ENCODE measurements around the gene RSPH9. TPM values are rescaled to one million over a fixed set of nuclear protein-coding genes. Genes with fewer than 3 reads are reported as not detected.

The RSPH9 gene
- total and polyA plus RNA-seq, 4 donors = under 0.01 to 0.19 (median 0.12) TPM

GRCh38 chr6:43677759-43678158 is 32.9 kb downstream of the RSPH9 start:
- H3K4me1 ChIP-seq (ENCODE audit: control insufficient read depth in 4 of 4, insufficient read depth in 4 of 4, low read length in 3 of 4) = peaks cover 0 to under 1% (median 0%) of the 10 kb centered on the region in 4 donors
- no peak overlapping the region for H3K4me3 ChIP-seq (ENCODE audit: low read depth in 1 of 3, low read length in 3 of 3)
- peaks cover 14 to 65% (median 30%) of the 10 kb centered on the region in 4 donors for H3K36me3 ChIP-seq (ENCODE audit: control insufficient read depth in 4 of 4, insufficient read depth in 3 of 4, low read depth in 1 of 4, low read length in 3 of 4)
- TF ChIP-seq ATF3 (IDR thresholded peaks at IDR 0.05) (no peak), GABPA (IDR thresholded peaks at IDR 0.05 in 1 of 2, conservative IDR thresholded peaks at IDR 0.05 in 1 of 2) (no peak), EGR1 (IDR thresholded peaks at IDR 0.05; ENCODE audit: low read depth in 2 of 2) (no peak), NR2F2 (IDR thresholded peaks at IDR 0.05) (no peak), JUND (IDR thresholded peaks at IDR 0.05) (no peak), ZBTB33 (IDR thresholded peaks at IDR 0.05) (no peak), CTCF (IDR thresholded peaks at IDR 0.05; ENCODE audit: low read depth, low read length, missing input control) (no peak)
- no peaks in the 10 kb centered on the region for H3K9me3 ChIP-seq (ENCODE audit: control insufficient read depth in 4 of 4, low read length in 3 of 4)
- DNase-seq (ENCODE audit: low spot score) = no peak
- no peak overlapping the region for H3K27ac ChIP-seq (ENCODE audit: low read depth in 1 of 2, low read length in 2 of 2)
- no peak overlapping the region for H3K9ac ChIP-seq (ENCODE audit: low read depth in 1 of 2, low read length in 2 of 2)
- 76% methylated on average over 7 of the region's 7 CpGs for WGBS
- H3K27me3 ChIP-seq (ENCODE audit: control insufficient read depth in 4 of 4, insufficient read depth in 4 of 4, low read length in 3 of 4) = no peaks in the 10 kb centered on the region

GRCh38 chr6:43678341-43678740 is 33.5 kb downstream of the RSPH9 start:
- Histone ChIP-seq H3K9me3 (ENCODE audit: control insufficient read depth in 4 of 4, low read length in 3 of 4) (no peaks in the 10 kb centered on the region), H3K27me3 (ENCODE audit: control insufficient read depth in 4 of 4, insufficient read depth in 4 of 4, low read length in 3 of 4) (no peaks in the 10 kb centered on the region), H3K4me1 (ENCODE audit: control insufficient read depth in 4 of 4, insufficient read depth in 4 of 4, low read length in 3 of 4) (no peaks in the 10 kb centered on the region), H3K27ac (ENCODE audit: low read depth in 1 of 2, low read length in 2 of 2) (no peak overlapping the region), H3K4me3 (ENCODE audit: low read depth in 1 of 3, low read length in 3 of 3) (no peak overlapping the region), H3K36me3 (ENCODE audit: control insufficient read depth in 4 of 4, insufficient read depth in 3 of 4, low read depth in 1 of 4, low read length in 3 of 4) (peaks cover 14 to 65% (median 30%) of the 10 kb centered on the region in 4 donors), H3K9ac (ENCODE audit: low read depth in 1 of 2, low read length in 2 of 2) (no peak overlapping the region)
- no peak for TF ChIP-seq SP1 (IDR thresholded peaks at IDR 0.05)
- TF ChIP-seq YY1 (IDR thresholded peaks at IDR 0.05) = no peak
- WGBS = 96% methylated on average over 7 of the region's 7 CpGs
- DNase-seq (ENCODE audit: low spot score) = no peak

- WGBS = 85% methylated on average over 6 of the region's 6 CpGs
These were observed 34.2 kb downstream of the RSPH9 start for GRCh38 chr6:43679057-43679456.

More at GRCh38 chr6:43679057-43679456, 34.2 kb downstream of the RSPH9 start:
- TF ChIP-seq ATF3 (IDR thresholded peaks at IDR 0.05) = no peak
- no peak for TF ChIP-seq SP1 (IDR thresholded peaks at IDR 0.05)
- no peak for TF ChIP-seq JUND (IDR thresholded peaks at IDR 0.05)
- no peak for TF ChIP-seq RXRA (IDR thresholded peaks at IDR 0.05)
- no peak for DNase-seq (ENCODE audit: low spot score)
- no peaks in the 10 kb centered on the region for H3K9me3 ChIP-seq (ENCODE audit: control insufficient read depth in 4 of 4, low read length in 3 of 4)
- H3K4me1 ChIP-seq (ENCODE audit: control insufficient read depth in 4 of 4, insufficient read depth in 4 of 4, low read length in 3 of 4) = no peaks in the 10 kb centered on the region
- peaks cover 12 to 61% (median 28%) of the 10 kb centered on the region in 4 donors for H3K36me3 ChIP-seq (ENCODE audit: control insufficient read depth in 4 of 4, insufficient read depth in 3 of 4, low read depth in 1 of 4, low read length in 3 of 4)
- no peak overlapping the region for H3K9ac ChIP-seq (ENCODE audit: low read depth in 1 of 2, low read length in 2 of 2)
- H3K4me3 ChIP-seq (ENCODE audit: low read depth in 1 of 3, low read length in 3 of 3) = no peak overlapping the region
- no peak overlapping the region for H3K27ac ChIP-seq (ENCODE audit: low read depth in 1 of 2, low read length in 2 of 2)
- no peaks in the 10 kb centered on the region for H3K27me3 ChIP-seq (ENCODE audit: control insufficient read depth in 4 of 4, insufficient read depth in 4 of 4, low read length in 3 of 4)

Measured in liver (tissue), 9 donors.